ENCODE data around the gene L3MBTL4.

The L3MBTL4 gene

GRCh38 chr18:6251084-6251483 lies 163.6 kb downstream of the L3MBTL4 start:
- no peak for DNase-seq (ENCODE audit: low spot score)

GRCh38 chr18:6249788-6250187 lies 164.9 kb downstream of the L3MBTL4 start:
- DNase-seq (ENCODE audit: low spot score): no peak

GRCh38 chr18:6249170-6249569 lies 165.5 kb downstream of the L3MBTL4 start:
- no peak for DNase-seq (ENCODE audit: low spot score)

GRCh38 chr18:6248017-6248416 lies 166.7 kb downstream of the L3MBTL4 start:
- no peak for DNase-seq (ENCODE audit: low spot score)

- no peak for DNase-seq (ENCODE audit: low spot score)
These were observed 172.7 kb downstream of the L3MBTL4 start for GRCh38 chr18:6242004-6242403.

GRCh38 chr18:6239716-6240115 lies 175.0 kb downstream of the L3MBTL4 start:
- no peak for DNase-seq (ENCODE audit: low spot score)

GRCh38 chr18:6236258-6236657 lies 178.5 kb downstream of the L3MBTL4 start:
- no peak for DNase-seq (ENCODE audit: low spot score)

GRCh38 chr18:6222271-6222670 lies 192.4 kb downstream of the L3MBTL4 start:
- no peak for DNase-seq (ENCODE audit: low spot score)

GRCh38 chr18:6221602-6222014 lies 193.1 kb downstream of the L3MBTL4 start:
- no peak for DNase-seq (ENCODE audit: low spot score)

GRCh38 chr18:6220129-6220528 lies 194.6 kb downstream of the L3MBTL4 start:
- DNase-seq (ENCODE audit: low spot score): no peak

- peak; percentile 3 for DNase-seq (ENCODE audit: low spot score)
These were observed 195.5 kb downstream of the L3MBTL4 start for GRCh38 chr18:6219116-6219717.

- no peak for DNase-seq (ENCODE audit: low spot score)
These were observed 198.8 kb downstream of the L3MBTL4 start for GRCh38 chr18:6215888-6216287.

- no peak for DNase-seq (ENCODE audit: low spot score)
These were observed 203.6 kb downstream of the L3MBTL4 start for GRCh38 chr18:6211174-6211504.

- no peak for DNase-seq (ENCODE audit: low spot score)
These were observed 204.2 kb downstream of the L3MBTL4 start for GRCh38 chr18:6210349-6211173.

GRCh38 chr18:6207941-6208340 lies 206.8 kb downstream of the L3MBTL4 start:
- no peak for DNase-seq (ENCODE audit: low spot score)

- no peak for DNase-seq (ENCODE audit: low spot score)
These were observed 207.6 kb downstream of the L3MBTL4 start for GRCh38 chr18:6207116-6207515.

- no peak for DNase-seq (ENCODE audit: low spot score)
These were observed 209.0 kb downstream of the L3MBTL4 start for GRCh38 chr18:6205706-6206105.

GRCh38 chr18:6204476-6204875 lies 210.2 kb downstream of the L3MBTL4 start:
- no peak for DNase-seq (ENCODE audit: low spot score)

GRCh38 chr18:6203791-6204190 lies 210.9 kb downstream of the L3MBTL4 start:
- no peak for DNase-seq (ENCODE audit: low spot score)

- no peak for DNase-seq (ENCODE audit: low spot score)
These were observed 211.8 kb downstream of the L3MBTL4 start for GRCh38 chr18:6202861-6203260.

GRCh38 chr18:6200204-6200774 lies 214.4 kb downstream of the L3MBTL4 start:
- DNase-seq (ENCODE audit: low spot score): no peak

GRCh38 chr18:6199777-6200176 lies 214.9 kb downstream of the L3MBTL4 start:
- DNase-seq (ENCODE audit: low spot score): no peak

GRCh38 chr18:6198585-6198984 lies 216.1 kb downstream of the L3MBTL4 start:
- DNase-seq (ENCODE audit: low spot score): no peak

Measured in hematopoietic multipotent progenitor cell treated with erythropoietin and hydrocortisone succinate and interleukin-3 and kit ligand, for 15 days (in vitro differentiated cells).